Embryonic facial prominence (tissue), 1 donor: ENCODE data around the gene SMG6.
"Not testable (repeated sequence)": the region's sequence is repeated elsewhere in the genome, so short reads cannot be mapped to it uniquely, and the experiment has no call there.

Experiments
- DNase-seq: peaks from one replicate; pipeline ENCODE4 v3.0.0-alpha.2; 2016; ENCODE audit errors: extremely low spot score

Gene SMG6

GRCh38 chr17:2202996-2203575, 100.5 kb downstream of the SMG6 start:
- DNase-seq, result no peak

GRCh38 chr17:2202302-2202995, 101.1 kb downstream of the SMG6 start:
- DNase-seq, result no peak

GRCh38 chr17:2199386-2199785, 104.2 kb downstream of the SMG6 start:
- not testable (repeated sequence) for DNase-seq

GRCh38 chr17:2198927-2199326, 104.7 kb downstream of the SMG6 start:
- DNase-seq, result no peak

- DNase-seq, result no peak
These were observed 106.3 kb downstream of the SMG6 start for GRCh38 chr17:2197271-2197670.

GRCh38 chr17:2195729-2196128, 107.9 kb downstream of the SMG6 start:
- no peak for DNase-seq

GRCh38 chr17:2194889-2195335, 108.7 kb downstream of the SMG6 start:
- DNase-seq, result no peak

GRCh38 chr17:2192367-2193057, 111.1 kb downstream of the SMG6 start:
- no peak for DNase-seq

GRCh38 chr17:2191785-2192184, 111.8 kb downstream of the SMG6 start:
- no peak for DNase-seq

GRCh38 chr17:2191227-2191626, 112.4 kb downstream of the SMG6 start:
- no peak for DNase-seq

- no peak for DNase-seq
These were observed 113.6 kb downstream of the SMG6 start for GRCh38 chr17:2190014-2190413.

GRCh38 chr17:2188971-2189630, 114.5 kb downstream of the SMG6 start:
- no peak for DNase-seq

GRCh38 chr17:2187758-2188157, 115.8 kb downstream of the SMG6 start:
- DNase-seq, result no peak

- DNase-seq, result no peak
These were observed 116.6 kb downstream of the SMG6 start for GRCh38 chr17:2186937-2187336.

- no peak for DNase-seq
These were observed 118.3 kb downstream of the SMG6 start for GRCh38 chr17:2184993-2185931.

- DNase-seq, result no peak
These were observed 120.2 kb downstream of the SMG6 start for GRCh38 chr17:2183346-2183745.

GRCh38 chr17:2181897-2182448, 121.6 kb downstream of the SMG6 start:
- DNase-seq, result no peak

GRCh38 chr17:2181206-2181896, 122.2 kb downstream of the SMG6 start:
- DNase-seq, result no peak

- DNase-seq, result no peak
These were observed 122.8 kb downstream of the SMG6 start for GRCh38 chr17:2180768-2181167.

GRCh38 chr17:2179615-2180295, 123.8 kb downstream of the SMG6 start:
- peak; percentile 84 for DNase-seq
